Right renal cortex interstitium (tissue), 3 donors: ENCODE results near the gene AGBL5. TPM values are rescaled to one million over a fixed set of nuclear protein-coding genes. Genes with fewer than 3 reads are reported as not detected.
"Not testable (repeated sequence)": the region's sequence is repeated elsewhere in the genome, so short reads cannot be mapped to it uniquely, and the experiment has no call there.

Source experiments
- DNase-seq, 3 donors: peaks; one replicate each; pipeline ENCODE4 v3.0.0-alpha.2; 2013; ENCODE audit warnings: low read depth in 3 of 3, low spot score in 2 of 3
- polyA plus RNA-seq, 3 donors: library from polyadenylated mRNA; unstranded; fragments of 120-200 nt; gene quantifications; one replicate each; pipeline ENCODE4 v1.2.1, GENCODE V29; 2013; ENCODE audit not compliant: insufficient read length in 3 of 3

The AGBL5 gene
- polyA plus RNA-seq, 3 donors, result 60.9 to 64.2 (median 61.0) TPM

- no peak for DNase-seq
Observed at GRCh38 chr2:27089111-27089954, 37.9 kb downstream of the AGBL5 start.

DNA sequence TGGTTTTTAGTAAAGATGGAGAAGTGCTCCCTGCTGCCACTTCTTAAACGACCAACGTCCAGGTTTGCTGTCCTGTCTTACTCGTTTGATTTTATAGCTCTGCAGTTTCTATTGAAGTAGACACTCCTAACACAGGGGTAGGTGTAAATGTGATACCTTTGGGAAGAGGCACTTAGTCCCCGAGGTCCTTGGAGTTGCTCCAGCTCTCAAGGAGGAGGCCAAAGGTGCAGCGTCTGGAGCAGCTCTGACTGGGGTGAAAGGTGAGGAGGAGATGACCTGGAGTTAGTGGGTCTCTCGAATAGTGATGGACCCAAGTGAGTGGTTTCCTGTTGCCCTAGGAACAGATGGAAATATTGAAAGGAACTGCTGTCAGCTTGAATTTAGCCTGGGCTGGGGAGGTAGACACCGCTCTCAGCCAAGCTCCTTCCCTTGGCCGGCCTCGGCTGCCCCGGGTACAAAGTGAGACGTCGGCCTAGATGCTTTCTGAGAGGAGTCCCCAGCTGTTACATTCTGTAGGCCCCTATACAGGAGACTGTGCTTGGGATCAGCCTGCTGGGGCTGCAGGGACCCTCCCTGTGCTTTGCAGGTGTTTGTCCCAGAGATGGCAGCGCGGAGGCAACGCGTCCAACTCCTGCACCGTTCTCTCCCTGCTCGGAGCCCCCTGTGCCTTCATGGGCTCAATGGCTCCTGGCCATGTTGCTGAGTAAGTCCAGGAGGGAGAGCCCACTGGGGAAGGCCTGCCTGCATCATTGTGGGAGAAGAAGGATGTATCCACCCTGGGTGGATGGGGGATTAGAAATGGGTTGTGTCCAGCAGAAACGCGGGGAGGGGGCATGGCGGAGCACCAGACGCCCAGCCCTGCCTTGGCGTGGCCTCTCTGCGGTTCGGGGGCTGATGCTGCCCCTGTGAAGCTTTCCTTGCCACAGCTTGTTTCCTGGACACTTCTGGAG, 40.6 kb downstream of the AGBL5 start:
- DNase-seq, result no peak

DNA sequence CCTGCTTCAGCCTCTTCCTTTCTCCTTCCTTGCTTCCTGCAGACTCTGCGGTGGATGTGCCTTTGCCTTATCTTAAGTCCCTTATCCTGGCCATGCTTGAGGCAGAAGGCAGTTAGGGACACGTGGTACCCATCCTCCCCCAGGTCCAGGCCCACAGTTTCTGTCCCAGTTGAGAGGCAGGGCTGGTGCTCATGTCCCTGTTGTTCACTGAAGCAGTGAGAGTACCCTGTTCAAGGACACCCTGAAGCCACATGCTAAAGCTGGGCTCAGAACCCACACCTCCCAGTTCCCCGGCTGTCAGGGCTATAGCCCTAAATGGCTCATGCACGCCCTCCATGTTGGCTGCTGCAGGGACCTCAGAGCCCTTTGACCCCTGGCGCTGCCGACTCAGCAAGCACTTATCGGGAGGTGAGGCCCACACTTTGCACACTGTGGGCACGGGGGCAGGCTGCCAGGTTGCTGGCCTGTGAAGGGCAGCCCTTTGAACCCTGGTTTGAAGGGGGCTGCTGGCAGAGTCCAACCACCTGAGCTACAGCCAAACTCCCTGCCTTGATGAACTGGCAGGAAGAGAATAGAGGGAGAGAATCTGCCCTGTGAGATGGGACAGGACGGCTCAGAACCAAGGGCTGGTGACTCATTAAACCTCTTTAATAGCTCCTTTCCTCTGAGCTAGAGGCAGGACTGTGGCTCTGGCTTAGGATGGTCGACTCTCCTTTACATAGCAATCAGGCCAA, 41.4 kb downstream of the AGBL5 start:
- no peak for DNase-seq

DNA sequence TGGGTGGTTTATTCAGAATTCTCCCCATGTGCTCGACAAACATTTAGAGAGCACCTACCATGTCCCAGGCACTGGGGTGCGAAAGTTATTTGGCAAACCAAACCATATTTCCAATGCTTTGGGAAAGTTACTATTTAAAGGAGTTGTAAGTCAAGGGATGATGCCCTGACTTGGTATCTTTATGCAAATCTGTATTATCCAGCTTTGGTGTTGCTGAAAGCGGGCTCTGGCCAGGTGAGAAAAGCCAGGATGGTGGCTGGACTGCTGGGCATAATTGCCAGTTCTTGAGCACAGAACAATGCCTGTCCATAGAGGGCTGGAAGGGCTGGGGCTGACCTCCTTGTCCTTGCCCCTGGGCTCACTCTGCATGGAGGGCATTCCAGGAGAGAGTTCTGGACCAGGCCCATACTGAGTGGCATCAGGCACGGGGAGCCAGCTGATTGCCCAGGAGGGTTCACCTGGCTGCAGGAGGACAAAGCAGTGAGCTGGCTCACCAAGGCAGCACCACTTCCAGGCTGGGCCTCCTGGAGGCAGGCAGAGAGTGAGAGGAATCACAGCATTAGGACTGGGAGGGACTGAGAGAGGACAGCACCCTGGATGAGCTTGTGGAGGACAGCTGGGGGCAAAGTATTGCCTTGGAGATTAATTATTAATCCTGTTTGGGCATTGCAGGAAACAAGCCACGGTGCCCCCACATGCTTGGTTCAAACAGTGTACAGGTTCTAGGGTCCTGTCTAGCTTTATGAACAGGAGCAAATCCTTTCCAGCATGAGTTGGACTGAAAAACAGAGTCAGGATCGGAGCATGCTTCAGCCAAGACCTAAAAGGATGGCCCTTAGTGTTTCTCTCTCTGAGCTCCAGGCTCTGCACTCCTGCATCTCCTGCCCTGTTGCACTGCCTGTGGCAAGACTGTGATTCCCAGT, 42.2 kb downstream of the AGBL5 start:
- no peak for DNase-seq

GRCh38 chr2:27094353-27094984, 43.0 kb downstream of the AGBL5 start:
- DNase-seq, result no peak

GRCh38 chr2:27095427-27095744, 43.9 kb downstream of the AGBL5 start:
- DNase-seq, result no peak

DNA sequence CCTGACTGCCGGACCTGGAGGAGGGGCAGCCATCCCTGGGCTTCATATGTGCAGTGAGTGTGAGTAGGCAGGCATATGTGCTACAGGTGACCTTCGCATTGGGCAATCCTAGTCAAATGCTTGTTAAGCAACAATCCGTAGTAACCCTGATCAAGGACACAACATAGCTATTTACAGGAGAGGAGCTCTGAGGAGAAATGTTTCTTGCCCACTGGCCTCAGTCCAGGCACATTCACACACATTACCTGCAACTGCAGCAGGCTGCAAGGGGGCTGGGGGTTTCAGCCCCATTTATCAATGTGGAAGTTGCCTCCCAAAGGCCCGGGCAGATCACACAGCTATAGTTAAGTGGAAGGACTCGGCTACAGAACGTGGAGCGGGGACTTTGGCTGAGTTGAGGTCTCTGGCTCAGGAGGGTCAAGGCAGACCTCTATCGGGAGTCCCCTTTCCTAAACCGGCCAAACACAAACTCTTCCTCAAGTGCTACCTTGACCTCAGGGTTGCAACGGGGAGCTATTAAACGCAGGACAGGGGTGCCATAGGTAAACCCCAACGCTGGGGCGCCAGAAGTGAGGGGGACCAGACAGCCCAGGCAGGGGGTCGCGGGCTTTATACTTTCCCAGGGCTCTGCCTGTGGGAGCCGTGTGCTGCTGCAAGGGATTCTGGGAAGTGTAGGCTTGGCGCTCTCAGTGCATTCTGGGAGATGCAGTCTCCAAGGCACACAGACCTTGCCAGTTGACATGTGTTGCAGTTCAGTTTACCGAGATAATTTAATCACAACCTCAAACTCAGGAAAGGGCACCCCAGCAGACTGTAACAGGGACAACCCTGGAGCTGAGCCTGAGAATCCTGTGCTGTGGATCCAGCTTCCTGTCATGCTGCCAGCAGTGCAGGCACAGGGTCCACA, 44.5 kb downstream of the AGBL5 start:
- DNase-seq, result no peak

DNA sequence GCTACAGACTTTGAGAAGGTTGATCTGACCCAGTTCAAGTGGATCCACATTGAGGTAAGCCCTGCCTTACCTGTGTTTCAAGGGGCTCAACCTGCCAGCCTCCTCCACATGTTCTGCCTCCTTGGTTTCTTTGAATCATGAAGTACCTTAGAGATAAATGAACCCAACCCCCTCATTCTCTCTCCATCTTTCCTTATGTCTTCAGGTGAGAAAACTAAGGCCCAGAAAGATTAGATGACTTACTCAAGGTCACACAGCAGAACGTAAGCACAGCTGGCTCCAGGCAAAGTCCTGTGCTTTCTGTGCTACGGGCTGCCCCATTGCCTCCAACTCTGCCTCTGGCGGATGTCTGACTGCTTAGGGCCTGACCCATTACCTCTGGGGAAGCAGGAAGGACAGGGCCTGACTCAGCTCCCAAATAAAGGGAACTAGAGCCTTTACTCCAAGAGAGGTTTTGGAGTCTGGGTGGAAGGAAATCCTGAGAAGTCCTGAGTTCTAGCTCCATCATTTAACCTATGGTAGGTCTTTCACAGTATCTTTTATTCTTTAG, 45.4 kb downstream of the AGBL5 start:
- no peak for DNase-seq

DNA sequence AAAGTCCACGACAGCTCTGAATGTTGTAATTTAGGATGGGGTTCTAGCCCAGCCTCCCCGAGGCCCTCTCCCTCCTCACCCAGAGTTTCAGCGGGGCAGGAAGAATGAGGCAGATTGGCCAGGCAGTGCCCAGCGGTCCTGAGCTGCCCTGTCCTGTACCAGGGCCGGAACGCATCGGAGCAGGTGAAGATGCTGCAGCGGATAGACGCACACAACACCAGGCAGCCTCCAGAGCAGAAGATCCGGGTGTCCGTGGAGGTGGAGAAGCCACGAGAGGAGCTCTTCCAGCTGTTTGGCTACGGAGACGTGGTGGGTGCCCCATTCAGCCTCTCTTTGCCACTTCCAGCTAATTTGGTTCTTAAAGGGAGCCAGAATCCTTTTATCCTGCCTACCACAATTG, 45.9 kb downstream of the AGBL5 start:
- DNase-seq, result no peak

DNA sequence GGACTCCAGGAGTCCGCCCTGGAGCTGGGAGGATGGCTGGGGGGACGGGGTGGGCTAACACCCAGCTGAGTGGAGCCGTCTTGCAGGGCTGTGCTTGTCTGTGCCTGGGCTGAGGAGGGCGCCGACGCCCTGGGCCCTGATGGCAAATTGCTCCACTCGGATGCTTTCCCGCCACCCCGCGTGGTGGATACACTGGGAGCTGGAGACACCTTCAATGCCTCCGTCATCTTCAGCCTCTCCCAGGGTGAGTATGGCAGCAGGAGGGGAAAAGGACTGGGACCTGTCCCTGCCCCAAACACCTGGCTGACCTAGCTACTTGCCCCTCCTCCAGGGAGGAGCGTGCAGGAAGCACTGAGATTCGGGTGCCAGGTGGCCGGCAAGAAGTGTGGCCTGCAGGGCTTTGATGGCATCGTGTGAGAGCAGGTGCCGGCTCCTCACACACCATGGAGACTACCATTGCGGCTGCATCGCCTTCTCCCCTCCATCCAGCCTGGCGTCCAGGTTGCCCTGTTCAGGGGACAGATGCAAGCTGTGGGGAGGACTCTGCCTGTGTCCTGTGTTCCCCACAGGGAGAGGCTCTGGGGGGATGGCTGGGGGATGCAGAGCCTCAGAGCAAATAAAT, 48.0 kb downstream of the AGBL5 start:
- no peak for DNase-seq

- no peak for DNase-seq
Observed at GRCh38 chr2:27100036-27100435, 48.6 kb downstream of the AGBL5 start.

- DNase-seq, result no peak
Observed at GRCh38 chr2:27102329-27102728, 50.9 kb downstream of the AGBL5 start.

- DNase-seq, result no peak
Observed at GRCh38 chr2:27105981-27106380, 54.5 kb downstream of the AGBL5 start.

DNA sequence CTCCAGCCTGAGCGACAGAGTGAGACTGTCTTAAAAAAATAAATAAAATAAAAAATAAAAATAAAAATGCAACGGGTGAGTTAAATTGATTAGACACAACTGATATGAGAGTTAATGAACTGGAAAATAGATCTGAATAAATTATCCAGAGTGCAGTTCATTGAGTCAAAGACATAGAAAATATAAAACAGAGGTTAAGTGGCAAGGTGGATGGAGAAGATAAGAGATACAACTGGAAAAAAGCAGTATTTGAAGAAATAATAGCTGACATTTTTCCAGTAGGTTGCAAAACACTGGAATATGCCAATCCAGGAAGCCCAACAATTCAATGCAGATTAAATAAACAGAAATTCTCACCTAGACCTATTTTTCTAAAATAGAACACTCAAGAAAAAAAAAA, 56.8 kb downstream of the AGBL5 start:
- DNase-seq, result no peak

DNA sequence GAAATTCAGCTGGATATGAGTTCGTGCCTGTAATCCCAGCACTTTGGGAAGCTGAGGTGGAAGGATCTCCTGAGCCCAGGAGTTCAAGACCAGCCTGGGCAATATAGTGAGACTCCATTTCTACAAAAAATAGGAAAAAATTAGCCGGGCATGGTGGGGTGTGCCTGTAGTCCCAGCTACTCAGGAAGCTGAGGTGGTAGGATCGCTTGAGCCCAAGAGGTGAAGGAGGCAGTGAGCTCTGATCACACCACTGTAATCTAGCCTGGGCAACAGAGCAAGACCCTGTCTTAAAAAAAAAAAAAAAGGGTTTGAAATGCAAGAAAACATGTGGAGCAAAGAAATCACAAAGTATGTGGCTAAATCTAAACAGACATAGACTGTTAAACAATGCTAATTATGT, 57.6 kb downstream of the AGBL5 start:
- DNase-seq, result no peak

GRCh38 chr2:27110603-27111352, 59.3 kb downstream of the AGBL5 start:
- not testable (repeated sequence) for DNase-seq
